HFFc6 (cell line): ENCODE data around the gene CYBRD1. TPM values are rescaled to one million over a fixed set of nuclear protein-coding genes. Genes with fewer than 3 reads are reported as not detected.
A peak's percentile ranks its signal among the peaks of the same experiment; 100 is the strongest.

Source experiments
- DNase-seq: peaks from one replicate; pipeline ENCODE4 v3.0.0-alpha.2; 2018
- H3K27ac Mint-ChIP-seq: 2 replicates; pipeline ENCODE4 v1.8.0; 2020; ENCODE audit warnings: mild to moderate bottlenecking, mixed read lengths
- H3K27me3 Mint-ChIP-seq: 2 replicates; pipeline ENCODE4 v1.8.0; 2021; ENCODE audit warnings: mild to moderate bottlenecking, moderate library complexity, mixed read lengths; ENCODE audit not compliant: insufficient read depth
- H3K36me3 Mint-ChIP-seq: 2 replicates; pipeline ENCODE4 v1.8.0; 2021; ENCODE audit warnings: low read depth, mixed read lengths
- H3K4me1 Mint-ChIP-seq: 2 replicates; pipeline ENCODE4 v1.8.0; 2020; ENCODE audit warnings: low read depth, mixed read lengths
- H3K4me3 Mint-ChIP-seq: 2 replicates; pipeline ENCODE4 v1.8.0; 2020; ENCODE audit warnings: mild to moderate bottlenecking, moderate library complexity, mixed read lengths
- H3K9me3 Mint-ChIP-seq: 2 replicates; pipeline ENCODE4 v1.8.0; 2020; ENCODE audit warnings: mild to moderate bottlenecking, mixed read lengths
- total RNA-seq, 6 experiments: library from RNA; stranded (reverse); fragmentation: NEBNext Ultra II Directional; extraction: Animal tissue kit (Norgen Biotek cat#: 25700); gene quantifications; 2 replicates in 1 of 6; 3 replicates in 5 of 6; pipeline ENCODE4 v1.2.3, GENCODE V29; 2021
- TF ChIP-seq, protein P1 (sequence below): fragments of 200-600 bp; sonication (generic); IDR thresholded peaks from 2 replicates; pipeline ENCODE4 v1.5.0; 2021; ENCODE audit warnings: antibody characterized with exemption, mild to moderate bottlenecking

CYBRD1 gene
- total RNA-seq, 6 experiments from 2014 or later = 108 to 141 (median 131) TPM

DNA sequence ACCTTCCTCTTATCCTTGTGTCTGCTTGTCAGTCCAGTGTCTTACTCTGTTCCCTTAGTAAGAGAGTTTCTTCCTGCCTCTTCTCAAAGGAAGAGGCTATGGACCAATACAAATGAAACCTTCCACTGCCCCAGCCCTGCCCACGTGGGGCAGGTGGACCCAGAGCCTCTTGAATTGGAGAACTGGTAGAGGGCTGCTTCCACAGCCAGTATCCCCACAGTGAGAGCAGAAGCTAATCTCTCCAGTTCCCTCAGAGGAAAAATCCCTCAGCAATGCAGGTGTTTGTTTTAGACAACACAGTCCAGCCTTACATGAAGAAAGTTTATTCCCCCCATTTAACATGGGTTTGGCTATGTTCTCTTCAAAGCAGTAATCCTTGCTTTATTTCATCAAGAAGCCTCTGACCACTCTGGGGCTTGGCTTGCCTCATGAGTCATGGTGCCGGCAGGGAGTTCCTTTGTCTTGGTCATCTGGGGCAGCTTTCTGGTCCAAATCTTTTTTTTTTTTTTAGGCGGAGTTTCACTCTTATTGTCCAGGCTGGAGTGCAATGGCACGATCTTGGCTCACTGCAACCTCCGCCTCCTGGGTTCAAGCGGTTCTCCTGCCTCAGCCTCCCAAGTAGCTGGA, 6.5 kb upstream of the CYBRD1 start:
- Mint-ChIP-seq H3K4me1 (peaks cover 18% of the 10 kb centered on the region), H3K27ac (no peak overlapping the region), H3K4me3 (peak overlapping the region; percentile 30; the same call in 1 of the 2 replicates), H3K36me3 (peaks cover 5% of the 10 kb centered on the region; the same call in 1 of the 2 replicates), H3K9me3 (no peaks in the 10 kb centered on the region), H3K27me3 (peaks cover 7% of the 10 kb centered on the region; the same call in 1 of the 2 replicates)
- TF ChIP-seq, protein P1, sequence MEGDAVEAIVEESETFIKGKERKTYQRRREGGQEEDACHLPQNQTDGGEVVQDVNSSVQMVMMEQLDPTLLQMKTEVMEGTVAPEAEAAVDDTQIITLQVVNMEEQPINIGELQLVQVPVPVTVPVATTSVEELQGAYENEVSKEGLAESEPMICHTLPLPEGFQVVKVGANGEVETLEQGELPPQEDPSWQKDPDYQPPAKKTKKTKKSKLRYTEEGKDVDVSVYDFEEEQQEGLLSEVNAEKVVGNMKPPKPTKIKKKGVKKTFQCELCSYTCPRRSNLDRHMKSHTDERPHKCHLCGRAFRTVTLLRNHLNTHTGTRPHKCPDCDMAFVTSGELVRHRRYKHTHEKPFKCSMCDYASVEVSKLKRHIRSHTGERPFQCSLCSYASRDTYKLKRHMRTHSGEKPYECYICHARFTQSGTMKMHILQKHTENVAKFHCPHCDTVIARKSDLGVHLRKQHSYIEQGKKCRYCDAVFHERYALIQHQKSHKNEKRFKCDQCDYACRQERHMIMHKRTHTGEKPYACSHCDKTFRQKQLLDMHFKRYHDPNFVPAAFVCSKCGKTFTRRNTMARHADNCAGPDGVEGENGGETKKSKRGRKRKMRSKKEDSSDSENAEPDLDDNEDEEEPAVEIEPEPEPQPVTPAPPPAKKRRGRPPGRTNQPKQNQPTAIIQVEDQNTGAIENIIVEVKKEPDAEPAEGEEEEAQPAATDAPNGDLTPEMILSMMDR = no peak
- DNase-seq = peak; percentile 60

DNA sequence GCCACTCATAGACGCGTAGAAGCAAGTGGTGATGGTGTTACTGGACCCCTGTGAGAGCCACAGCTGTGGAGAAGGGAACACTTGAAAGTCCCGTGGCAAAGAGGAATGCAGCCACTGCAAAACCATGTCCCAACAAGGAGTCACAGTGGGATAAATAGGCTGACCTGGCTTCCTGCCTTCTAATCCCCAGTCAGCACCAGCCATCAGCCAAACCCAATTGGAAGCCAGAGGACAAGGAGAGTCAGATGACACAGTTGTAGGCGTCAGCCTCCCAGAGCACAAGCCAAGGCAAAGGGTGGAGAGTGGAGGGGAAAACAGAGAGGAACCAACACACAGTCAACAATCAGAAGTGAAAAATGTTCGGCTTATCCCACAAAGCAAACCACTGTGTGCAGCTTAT, 5.5 kb upstream of the CYBRD1 start:
- H3K27me3 Mint-ChIP-seq = no peaks in the 10 kb centered on the region; the same call in 1 of the 2 replicates
- TF ChIP-seq, protein P1 = no peak

DNA sequence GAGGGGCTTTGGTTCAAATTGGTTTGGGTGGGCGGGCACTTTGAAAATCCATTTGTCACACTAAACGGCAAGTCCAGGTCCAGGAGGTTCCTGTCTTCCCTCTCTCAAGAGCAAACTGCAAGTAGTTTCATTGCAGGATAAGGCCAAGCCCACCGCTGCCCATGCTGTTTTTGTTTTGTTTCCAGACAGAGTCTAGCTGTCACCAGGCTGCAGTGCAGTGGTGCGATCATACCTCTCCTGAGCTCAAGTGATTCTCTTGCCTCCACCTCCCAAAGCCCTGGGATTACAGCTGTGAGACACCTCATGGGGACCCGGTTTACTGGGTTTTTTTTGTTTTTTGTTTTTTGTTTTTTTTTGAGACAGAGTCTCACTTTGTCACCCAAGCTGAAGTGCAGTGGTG, 1.8 kb upstream of the CYBRD1 start:
- Mint-ChIP-seq H3K4me3 (no peak overlapping the region), H3K27ac (no peak overlapping the region), H3K27me3 (no peaks in the 10 kb centered on the region; the same call in 1 of the 2 replicates), H3K9me3 (no peaks in the 10 kb centered on the region), H3K4me1 (peaks cover 43% of the 10 kb centered on the region), H3K36me3 (peaks cover 4% of the 10 kb centered on the region; the same call in 1 of the 2 replicates)
- TF ChIP-seq, protein P1 = no peak
- DNase-seq = no peak

More for the DNA sequence above, 5.5 kb upstream of the CYBRD1 start:
- Mint-ChIP-seq H3K4me1 (peaks cover 28% of the 10 kb centered on the region), H3K9me3 (no peaks in the 10 kb centered on the region), H3K27ac (no peak overlapping the region), H3K36me3 (no peaks in the 10 kb centered on the region), H3K4me3 (no peak overlapping the region)
- DNase-seq = no peak

DNA sequence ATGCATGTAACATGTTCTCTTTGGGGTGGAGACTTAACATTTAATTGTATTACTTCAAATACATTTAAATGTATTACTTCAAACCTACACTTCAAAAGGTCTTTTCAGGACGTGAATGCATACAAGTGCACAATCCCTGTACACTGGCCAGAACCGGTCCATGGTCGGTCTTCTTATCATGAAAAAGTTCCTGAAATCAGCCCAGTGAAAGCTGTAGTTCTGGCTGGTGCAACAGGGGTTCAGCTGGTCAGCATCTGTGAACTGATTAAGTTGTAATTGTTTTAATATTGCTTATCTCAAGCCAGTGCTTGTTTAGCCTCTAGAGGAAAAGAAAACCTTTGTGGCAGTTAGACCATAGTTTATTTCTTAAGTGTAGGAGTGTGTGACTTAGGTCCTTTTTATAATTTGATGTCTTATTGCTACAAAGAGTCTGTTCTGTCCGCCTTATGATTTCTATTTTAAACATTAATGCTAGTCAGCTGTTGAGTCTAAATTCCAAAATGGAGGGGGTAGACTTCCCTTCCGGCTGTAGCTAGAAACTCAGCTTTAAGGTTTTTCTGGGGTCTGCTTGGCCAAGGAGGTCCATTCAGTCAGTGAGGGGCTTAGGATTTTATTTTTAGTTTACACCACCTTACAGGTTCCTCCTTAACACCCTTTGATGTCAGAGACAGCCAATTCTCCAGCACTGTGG, 768 bp upstream of the CYBRD1 start:
- peak overlapping the region; percentile 94 for H3K27ac Mint-ChIP-seq
- H3K4me1 Mint-ChIP-seq = peaks cover 33% of the 10 kb centered on the region
- H3K36me3 Mint-ChIP-seq = peaks cover 4% of the 10 kb centered on the region; the same call in 1 of the 2 replicates
- DNase-seq = no peak
- peak overlapping the region; percentile 96 for H3K4me3 Mint-ChIP-seq
- H3K9me3 Mint-ChIP-seq = no peaks in the 10 kb centered on the region
- TF ChIP-seq, protein P1 = no peak
- H3K27me3 Mint-ChIP-seq = no peaks in the 10 kb centered on the region

DNA sequence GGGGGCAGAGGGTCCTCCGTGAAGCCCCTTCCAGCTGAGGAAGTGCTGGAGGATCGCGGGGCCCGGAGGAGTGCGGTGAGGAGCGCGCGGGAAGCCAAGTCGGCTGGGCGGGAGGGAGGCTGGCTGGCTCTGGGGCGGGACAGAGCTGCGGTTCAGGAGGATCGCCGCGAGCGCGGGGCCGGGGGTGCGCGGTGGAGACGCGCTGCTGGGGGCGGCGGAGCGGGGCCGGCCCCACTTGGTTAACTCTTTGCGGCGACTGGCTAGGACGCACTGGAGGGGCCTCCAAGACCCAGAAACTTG, 464 bp downstream of the CYBRD1 start:
- H3K36me3 Mint-ChIP-seq = peaks cover 4% of the 10 kb centered on the region; the same call in 1 of the 2 replicates
- no peak for DNase-seq
- H3K27me3 Mint-ChIP-seq = no peaks in the 10 kb centered on the region
- TF ChIP-seq, protein P1 = no peak
- no peaks in the 10 kb centered on the region for H3K9me3 Mint-ChIP-seq
- H3K4me3 Mint-ChIP-seq = peak overlapping the region; percentile 96
- H3K4me1 Mint-ChIP-seq = peaks cover 35% of the 10 kb centered on the region
- H3K27ac Mint-ChIP-seq = peak overlapping the region; percentile 94
